SK-N-SH (cell line): ENCODE results near the gene CERKL. TPM values are rescaled to one million over a fixed set of nuclear protein-coding genes. Genes with fewer than 3 reads are reported as not detected.
A peak's percentile ranks its signal among the peaks of the same experiment; 100 is the strongest.

Experiments
- CTCF ChIA-PET: fragments of 300-600, 350-600 bp; formaldehyde crosslinking; extraction: SDS; loops from one replicate; lab custom pipeline; 2021; lab: Yijun Ruan, JAX
- POLR2A ChIA-PET: fragments of 350-600 bp; sonication (Branson Sonifier 250); formaldehyde crosslinking; extraction: SDS; loops from one replicate; lab custom pipeline; 2020; ENCODE audit warnings: antibody characterized with exemption, inconsistent platforms; lab: Yijun Ruan, JAX
- DNase-seq: peaks from one replicate; pipeline ENCODE4 v3.0.0; 2012
- H2AFZ ChIP-seq: fragments of 200-600 bp; sonication (generic); 2 replicates; pipeline ENCODE4 v1.8.1; 2016; ENCODE audit warnings: antibody characterized with exemption, mild to moderate bottlenecking, low read depth
- H3F3A ChIP-seq: fragments of 200-600 bp; sonication (generic); replicated peaks from 2 replicates; pipeline ENCODE3; 2016; ENCODE audit warnings: antibody characterized with exemption, mild to moderate bottlenecking; ENCODE audit not compliant: insufficient read depth
- H3K27ac ChIP-seq, 2 experiments: fragments of 200-500 bp in 1 of 2; fragments of 200-600 bp in 1 of 2; sonication (Bioruptor generic) in 1 of 2; sonication (generic), shearing (Covaris generic) in 1 of 2; 2 replicates each; pipeline versions ENCODE4 v1.5.1 to v1.6.1; 2014 to 2016; ENCODE audit warnings: low read depth in 2 of 2, inconsistent platforms in 1 of 2, low read length in 1 of 2, mild to moderate bottlenecking in 1 of 2, mixed read lengths in 1 of 2
- H3K27me3 ChIP-seq: fragments of 200-600 bp; sonication (generic), shearing (Covaris generic); 2 replicates; pipeline ENCODE4 v1.6.1; 2016; ENCODE audit warnings: mixed run types; ENCODE audit not compliant: insufficient read depth
- H3K36me3 ChIP-seq, 2 experiments: fragments of 200-500 bp in 1 of 2; fragments of 200-600 bp in 1 of 2; sonication (Bioruptor generic) in 1 of 2; sonication (generic) in 1 of 2; replicated peaks in 1 of 2; 2 replicates each; pipeline versions ENCODE3 to v1.5.1; 2014 to 2016; ENCODE audit warnings: low read length in 1 of 2, mild to moderate bottlenecking in 1 of 2; ENCODE audit not compliant: insufficient read depth in 2 of 2, control insufficient read depth in 1 of 2
- H3K4me1 ChIP-seq, 2 experiments: fragments of 200-500 bp in 1 of 2; fragments of 200-600 bp in 1 of 2; sonication (Bioruptor generic) in 1 of 2; sonication (generic), shearing (Covaris generic) in 1 of 2; 2 replicates each; pipeline versions ENCODE4 v1.5.1 to v1.6.1; 2014 to 2016; ENCODE audit warnings: low read depth in 1 of 2, low read length in 1 of 2, mixed run types in 1 of 2; ENCODE audit not compliant: insufficient read depth in 2 of 2, control insufficient read depth in 1 of 2
- H3K4me2 ChIP-seq: fragments of 200-600 bp; sonication (generic), shearing (Covaris generic); 2 replicates; pipeline ENCODE4 v1.6.1; 2017; ENCODE audit warnings: mixed run types
- H3K4me3 ChIP-seq, 2 experiments: fragments of 200-500 bp in 1 of 2; fragments of 200-600 bp in 1 of 2; sonication (Bioruptor generic) in 1 of 2; sonication (generic), shearing (Covaris generic) in 1 of 2; 2 replicates each; pipeline versions ENCODE4 v1.5.1 to v1.8.1; 2014 to 2016; ENCODE audit warnings: low read depth in 2 of 2, inconsistent platforms in 1 of 2, low read length in 1 of 2, mild to moderate bottlenecking in 1 of 2, mixed read lengths in 1 of 2, moderate library complexity in 1 of 2
- H3K79me2 ChIP-seq: fragments of 200-600 bp; sonication (generic); 2 replicates; pipeline ENCODE4 v1.8.1; 2017; ENCODE audit warnings: mild to moderate bottlenecking; ENCODE audit not compliant: insufficient read depth
- H3K9ac ChIP-seq: fragments of 200-600 bp; sonication (generic); 2 replicates; pipeline ENCODE4 v1.6.1; 2017; ENCODE audit warnings: mixed run types
- H3K9me2 ChIP-seq: fragments of 200-600 bp; sonication (generic); 2 replicates; pipeline ENCODE4 v1.6.1; 2017; ENCODE audit warnings: mixed run types
- H3K9me3 ChIP-seq: fragments of 200-600 bp; sonication (generic); 2 replicates; pipeline ENCODE4 v1.6.1; 2017; ENCODE audit warnings: mixed run types, mild to moderate bottlenecking, moderate library complexity
- H4K20me1 ChIP-seq: fragments of 200-600 bp; sonication (generic); 2 replicates; pipeline ENCODE4 v1.6.1; 2017; ENCODE audit warnings: mild to moderate bottlenecking, mixed run types; ENCODE audit not compliant: insufficient read depth
- CTCF ChIP-seq: fragments of 200-600 bp; sonication (generic); IDR thresholded peaks from 2 replicates; pipeline ENCODE4 v1.6.1; 2017; ENCODE audit warnings: antibody characterized with exemption, mild to moderate bottlenecking, moderate library complexity
- EP300 ChIP-seq, 2 experiments: IDR thresholded peaks; 2 replicates each; pipeline versions ENCODE4 v1.4.0 to v1.6.1; 2012; ENCODE audit warnings: borderline replicate concordance in 1 of 2, low read depth in 1 of 2, low read length in 1 of 2
- FOSL2 ChIP-seq: IDR thresholded peaks from 2 replicates; pipeline ENCODE4 v1.4.0; 2012; ENCODE audit warnings: low read depth, mild to moderate bottlenecking, moderate library complexity, borderline replicate concordance
- FOXM1 ChIP-seq: IDR thresholded peaks from 2 replicates; pipeline ENCODE4 v1.4.0; 2012; ENCODE audit warnings: low read depth, mild to moderate bottlenecking
- GATA2 ChIP-seq: sonication (generic); formaldehyde crosslinking; IDR thresholded peaks from 2 replicates; pipeline ENCODE4 v1.5.0; 2020; ENCODE audit warnings: mild to moderate bottlenecking, missing genetic modification reagents
- IRF3 ChIP-seq: fragments of 150-350 bp; IDR thresholded peaks from 2 replicates; pipeline ENCODE4 v1.6.1; 2016; ENCODE audit warnings: mild to moderate bottlenecking, low read depth, low read length
- NFIC ChIP-seq: IDR thresholded peaks from 2 replicates; pipeline ENCODE4 v1.4.0; 2012; ENCODE audit warnings: borderline replicate concordance
- SIN3A ChIP-seq: IDR thresholded peaks from 2 replicates; pipeline ENCODE4 v1.6.1; 2012; ENCODE audit warnings: low read depth, mild to moderate bottlenecking, low read length, moderate library complexity, borderline replicate concordance
- TCF12 ChIP-seq: IDR thresholded peaks from 2 replicates; pipeline ENCODE4 v1.4.0; 2012
- USF1 ChIP-seq: IDR thresholded peaks from 2 replicates; pipeline ENCODE4 v1.4.0; 2012; ENCODE audit warnings: low read depth, borderline replicate concordance
- USF2 ChIP-seq: fragments of 150-350 bp; IDR thresholded peaks from 2 replicates; pipeline ENCODE4 v1.6.1; 2017; ENCODE audit warnings: antibody characterized with exemption, low read length, low read depth, borderline replicate concordance
- ZBTB33 ChIP-seq: IDR thresholded peaks from 2 replicates; pipeline ENCODE4 v1.4.0; 2012; ENCODE audit warnings: low read depth, borderline replicate concordance
- WGBS: methylation state at CpG from one replicate; pipeline ENCODE4 v1.1.6; 2017; ENCODE audit warnings: low lambda C conversion rate; 5-methylcytosine and 5-hydroxymethylcytosine counted together
- polyA plus RNA-seq, 3 experiments: library from polyadenylated mRNA; depleted of rRNA; stranded (reverse); fragments of >200 nt; gene quantifications; 2 replicates each; pipeline ENCODE4 v1.2.3, GENCODE V29; 2012

CERKL gene
- polyA plus RNA-seq, 1 of the 3 experiments (the other 2 are of a cell fraction), result 0.07 TPM

- TF ChIP-seq USF2 (no peak), FOSL2 (no peak), IRF3 (no peak), SIN3A (no peak), FOXM1 (no peak), USF1 (no peak), ZBTB33 (no peak)
- TF ChIP-seq, all 33 proteins: peak for 0
Measured at GRCh38 chr2:181632733-181633401, 24.0 kb downstream of the CERKL start (continued).

GRCh38 chr2:181628590-181629585, 28.0 kb downstream of the CERKL start:
- peak; percentile 13 for DNase-seq
- CTCF ChIA-PET, result interaction anchor here (1.1 kb wide), 1 partner anchor 63 kb away, joined by 3 read pairs; no protein-coding TSS in a partner anchor
- no peaks in the 10 kb centered on the region for H3F3A ChIP-seq
- TF ChIP-seq TCF12 (no peak), NFIC (no peak), EP300 (IDR thresholded peaks at IDR 0.05; ENCODE audit: borderline replicate concordance in 1 of 2, low read depth in 1 of 2, low read length in 1 of 2) (peak in 1 of 2 experiments; percentile 41; a peak in 1 of 4 replicates), GATA2 (CRISPR knock-in tag) (peak; percentile 65), CTCF (no peak)
- TF ChIP-seq, all 33 proteins: peak for 2
- 51% methylated on average over 3 of the region's 3 CpGs for WGBS
- Histone ChIP-seq H3K4me3 (no peak overlapping the region), H3K27ac (peak overlapping the region in 1 of 2 experiments; percentile 55; a peak in 2 of 4 replicates), H3K27me3 (no peaks in the 10 kb centered on the region; the same call in 1 of the 2 replicates), H3K36me3 (no peaks in the 10 kb centered on the region), H3K9ac (no peak overlapping the region), H3K4me1 (no peaks in the 10 kb centered on the region; a peak in 2 of 4 replicates), H2AFZ (no peak overlapping the region), H4K20me1 (no peaks in the 10 kb centered on the region), H3K79me2 (no peaks in the 10 kb centered on the region), H3K9me3 (no peaks in the 10 kb centered on the region), H3K4me2 (no peak overlapping the region), H3K9me2 (no peaks in the 10 kb centered on the region)
- POLR2A ChIA-PET, result no interaction called here
